GM10266 (cell line): Measurements from ENCODE around the gene SDF4.

Experiments
- DNase-seq: peaks from one replicate; pipeline ENCODE4 v3.0.0; 2012; ENCODE audit errors: extremely low spot score
- TF ChIP-seq, protein P1 (sequence below): IDR thresholded peaks from 2 replicates; pipeline ENCODE4 v1.5.1; 2012; ENCODE audit warnings: mild to moderate bottlenecking, low read depth; ENCODE audit not compliant: control insufficient read depth, insufficient read depth; ENCODE audit errors: missing control alignments

The SDF4 gene

DNA sequence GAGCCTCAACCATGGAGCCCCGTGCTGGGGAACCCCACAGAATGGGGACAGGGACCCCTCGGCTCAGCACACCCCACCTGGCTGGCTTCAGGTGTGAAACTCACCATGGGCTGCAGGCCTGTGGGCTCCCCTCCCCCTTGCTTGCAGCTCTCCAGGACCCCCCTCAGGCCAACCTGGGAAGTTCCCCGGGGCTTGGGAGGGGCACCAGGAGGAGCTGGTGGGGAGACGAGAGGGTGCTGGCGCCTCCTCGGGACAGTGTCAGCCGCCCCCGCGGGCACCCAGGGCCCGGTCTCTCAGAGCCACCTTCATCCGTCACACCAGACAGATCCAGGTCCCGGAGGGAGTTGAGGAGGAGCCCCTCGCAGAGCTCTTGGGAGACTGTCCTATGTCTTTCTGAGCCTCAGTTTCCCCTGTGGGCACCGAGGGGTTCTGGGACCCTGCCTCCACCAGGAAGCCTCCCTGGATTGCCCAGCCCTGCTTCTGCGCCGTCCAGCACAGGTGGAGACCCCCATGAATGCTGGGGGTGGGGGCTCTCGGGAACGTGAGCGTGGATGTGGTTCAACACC is 24.8 kb downstream of the SDF4 start:
- TF ChIP-seq, protein P1, sequence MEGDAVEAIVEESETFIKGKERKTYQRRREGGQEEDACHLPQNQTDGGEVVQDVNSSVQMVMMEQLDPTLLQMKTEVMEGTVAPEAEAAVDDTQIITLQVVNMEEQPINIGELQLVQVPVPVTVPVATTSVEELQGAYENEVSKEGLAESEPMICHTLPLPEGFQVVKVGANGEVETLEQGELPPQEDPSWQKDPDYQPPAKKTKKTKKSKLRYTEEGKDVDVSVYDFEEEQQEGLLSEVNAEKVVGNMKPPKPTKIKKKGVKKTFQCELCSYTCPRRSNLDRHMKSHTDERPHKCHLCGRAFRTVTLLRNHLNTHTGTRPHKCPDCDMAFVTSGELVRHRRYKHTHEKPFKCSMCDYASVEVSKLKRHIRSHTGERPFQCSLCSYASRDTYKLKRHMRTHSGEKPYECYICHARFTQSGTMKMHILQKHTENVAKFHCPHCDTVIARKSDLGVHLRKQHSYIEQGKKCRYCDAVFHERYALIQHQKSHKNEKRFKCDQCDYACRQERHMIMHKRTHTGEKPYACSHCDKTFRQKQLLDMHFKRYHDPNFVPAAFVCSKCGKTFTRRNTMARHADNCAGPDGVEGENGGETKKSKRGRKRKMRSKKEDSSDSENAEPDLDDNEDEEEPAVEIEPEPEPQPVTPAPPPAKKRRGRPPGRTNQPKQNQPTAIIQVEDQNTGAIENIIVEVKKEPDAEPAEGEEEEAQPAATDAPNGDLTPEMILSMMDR: no peak
- no peak for DNase-seq

DNA sequence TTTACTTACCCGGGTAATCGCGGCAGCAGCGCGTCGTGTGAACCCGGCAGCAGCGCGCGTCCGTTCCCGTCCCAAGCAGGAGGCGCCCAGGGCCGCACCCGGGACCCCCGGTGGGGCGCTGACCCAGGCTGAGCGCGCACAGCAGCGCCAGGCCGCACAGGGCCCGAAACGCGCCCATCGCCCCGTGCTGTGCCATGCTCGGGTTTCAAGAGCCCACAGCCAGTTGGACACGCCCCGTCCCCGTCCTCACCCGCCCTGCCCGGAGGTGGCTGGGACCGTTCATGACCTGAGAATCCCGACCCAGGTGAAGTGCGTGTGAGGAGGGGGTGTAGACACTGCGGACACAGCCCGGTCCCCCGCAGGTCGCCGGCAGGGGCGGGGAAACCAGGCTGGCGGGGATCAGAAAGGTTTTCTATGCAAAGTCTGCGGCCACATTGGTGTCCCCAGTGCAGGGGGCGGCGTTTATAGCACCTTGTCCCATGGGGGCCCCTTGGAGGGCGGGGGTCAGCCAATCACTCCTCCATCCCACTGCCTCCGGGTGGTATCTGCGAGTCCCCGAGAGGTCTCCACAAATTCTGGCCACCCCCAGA is 25.3 kb downstream of the SDF4 start, which contains the start of gene TNFRSF18:
TNFRSF18 (minus strand) TSS at position 217 of the 590 bp plus-strand sequence; CDS start at position 196, 21 bp downstream.
- DNase-seq: no peak
- TF ChIP-seq, protein P1: no peak

DNA sequence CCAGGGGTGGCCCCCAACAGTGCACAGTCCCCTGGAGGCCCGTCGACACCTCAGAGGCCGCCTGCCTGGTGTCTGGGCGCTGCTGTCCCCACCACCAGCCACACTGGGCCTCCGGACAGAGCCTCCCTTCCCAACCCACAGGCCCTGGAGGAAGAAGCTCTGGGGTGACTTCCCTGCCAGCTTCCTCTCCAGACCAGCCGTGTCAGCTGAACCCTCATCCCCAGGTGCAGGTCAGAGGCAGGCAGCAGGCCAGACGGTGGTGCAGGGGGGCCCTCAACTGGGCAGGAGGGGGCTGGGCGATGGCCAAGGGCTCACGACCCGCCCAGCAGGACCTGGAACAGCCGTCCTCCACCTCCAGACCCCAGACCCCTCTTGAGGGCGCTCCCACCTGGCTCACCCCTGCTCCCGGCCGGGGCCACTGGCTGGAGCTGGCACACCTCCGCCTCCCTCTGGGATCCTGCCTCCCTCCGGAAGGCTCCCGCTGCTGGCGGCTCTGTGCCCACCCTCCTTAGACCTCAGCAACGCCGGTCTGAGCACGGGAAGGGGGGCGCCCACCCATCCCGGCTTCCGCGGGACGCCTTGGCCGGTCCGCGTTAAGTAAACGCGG is 25.9 kb downstream of the SDF4 start:
- DNase-seq: no peak
- TF ChIP-seq, protein P1: peak; percentile 28

DNA sequence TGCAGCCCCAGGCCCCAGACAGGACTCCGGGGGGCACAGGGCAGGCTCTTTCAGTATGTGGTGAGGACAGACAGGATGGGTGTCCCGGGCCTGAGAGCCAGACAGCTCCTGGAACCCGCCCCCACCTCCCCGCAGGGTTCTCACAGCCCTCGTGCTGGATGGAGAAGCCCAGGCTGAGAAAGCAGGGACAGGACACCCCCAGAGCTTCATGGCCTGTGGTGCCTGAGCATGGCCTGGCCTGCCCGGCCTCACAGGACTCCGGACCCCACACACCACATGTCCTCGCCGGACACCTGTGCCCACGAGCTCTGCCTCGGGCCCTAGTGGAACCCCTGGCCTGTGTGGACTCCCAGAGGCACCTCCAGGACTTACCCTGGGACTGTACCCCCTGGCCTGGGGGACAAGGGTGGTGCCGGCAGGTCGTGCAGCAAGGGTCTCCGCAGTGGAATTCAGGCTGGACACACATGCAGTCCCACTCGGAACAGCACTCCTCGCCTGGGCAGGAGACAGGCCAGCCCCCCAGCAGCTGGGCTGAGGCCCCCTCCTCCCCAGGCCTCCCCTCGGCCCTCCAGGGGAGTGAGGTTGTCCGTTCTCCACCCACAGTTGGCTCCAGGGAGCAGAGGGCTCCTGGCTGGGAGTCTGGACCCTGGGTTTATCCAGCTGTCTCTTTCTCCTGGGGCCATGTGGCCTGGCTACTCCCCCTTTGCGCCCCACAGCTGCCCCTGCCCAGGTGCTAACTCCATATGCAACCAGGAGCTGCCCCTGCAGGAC is 26.6 kb downstream of the SDF4 start:
- TF ChIP-seq, protein P1: no peak
- no peak for DNase-seq

DNA sequence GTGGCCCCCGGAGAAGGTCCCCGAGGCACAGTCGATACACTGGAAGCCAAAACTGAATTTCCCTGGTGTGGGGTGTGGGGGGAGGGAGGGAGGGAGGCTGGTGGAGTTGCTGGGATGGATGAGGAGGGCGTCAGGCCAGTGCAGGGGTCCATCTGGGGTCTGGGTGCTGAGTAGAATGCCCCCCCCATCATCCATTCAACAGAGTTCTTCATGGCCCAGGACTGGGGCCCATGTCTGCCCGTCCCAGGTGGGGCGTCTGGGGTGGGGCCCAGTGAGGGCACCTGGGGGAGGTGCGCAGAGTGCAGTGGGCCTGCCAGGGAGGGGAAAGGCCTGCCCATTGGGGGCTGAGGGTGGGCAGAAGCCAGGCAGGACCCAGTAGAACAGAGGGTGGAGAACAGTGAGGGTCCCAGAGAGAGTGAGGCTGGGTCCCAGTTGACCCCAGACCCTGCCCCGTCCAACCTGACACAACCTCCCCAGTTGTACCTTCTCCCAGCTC is 27.3 kb downstream of the SDF4 start:
- TF ChIP-seq, protein P1: no peak
- no peak for DNase-seq

DNA sequence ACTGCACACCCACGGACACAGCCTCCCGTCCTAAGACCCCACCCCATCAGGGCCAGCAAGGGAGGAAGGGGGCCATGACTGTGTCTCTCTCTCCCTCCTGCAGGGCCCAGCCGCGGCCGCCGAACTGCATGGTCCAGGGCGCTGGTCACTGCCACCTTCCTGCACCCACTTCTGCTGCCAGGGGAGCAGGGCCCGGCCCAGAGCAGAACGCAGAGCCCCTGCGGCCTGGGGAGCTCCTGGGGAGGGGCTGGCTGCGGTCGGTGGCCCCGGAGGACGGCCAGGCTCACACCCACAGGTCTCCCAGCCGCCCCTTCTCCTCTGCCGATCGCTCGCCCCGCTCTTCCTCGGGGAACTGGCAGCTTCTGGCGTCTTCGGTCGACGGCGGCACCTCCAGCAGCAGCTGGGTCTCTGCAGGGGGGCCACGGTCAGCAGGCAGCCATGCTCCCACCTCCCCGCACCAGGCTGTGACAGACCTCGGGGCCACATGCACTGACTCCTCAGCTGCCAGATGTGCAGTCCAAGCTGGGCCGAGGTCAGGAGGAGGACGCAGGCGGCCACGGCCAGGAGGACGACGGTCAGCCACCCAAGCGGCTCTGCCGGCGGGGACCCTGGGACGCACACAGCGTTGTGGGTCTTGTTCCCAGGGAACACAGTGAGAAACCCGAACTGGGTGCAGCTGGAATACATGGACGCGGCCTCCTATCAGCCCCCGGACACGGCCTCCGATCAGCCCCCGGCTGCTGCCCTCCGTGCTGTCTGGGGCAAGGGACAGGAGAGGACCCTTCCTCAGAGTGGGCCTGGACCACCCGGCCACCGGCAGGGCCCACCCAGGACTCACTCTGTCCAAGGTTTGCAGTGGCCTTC is 28.0 kb downstream of the SDF4 start:
- DNase-seq: no peak
- TF ChIP-seq, protein P1: no peak
